Nucleus accumbens (tissue), 56 donors: Measurements from ENCODE around the gene SPTBN4.
"Not testable (repeated sequence)": the region's sequence is repeated elsewhere in the genome, so short reads cannot be mapped to it uniquely, and the experiment has no call there.

Experiments used
- DNase-seq, 56 donors: peaks; one replicate each; lab custom pipeline; 2025; lab: John Stamatoyannopoulos, UW

Gene SPTBN4

DNA sequence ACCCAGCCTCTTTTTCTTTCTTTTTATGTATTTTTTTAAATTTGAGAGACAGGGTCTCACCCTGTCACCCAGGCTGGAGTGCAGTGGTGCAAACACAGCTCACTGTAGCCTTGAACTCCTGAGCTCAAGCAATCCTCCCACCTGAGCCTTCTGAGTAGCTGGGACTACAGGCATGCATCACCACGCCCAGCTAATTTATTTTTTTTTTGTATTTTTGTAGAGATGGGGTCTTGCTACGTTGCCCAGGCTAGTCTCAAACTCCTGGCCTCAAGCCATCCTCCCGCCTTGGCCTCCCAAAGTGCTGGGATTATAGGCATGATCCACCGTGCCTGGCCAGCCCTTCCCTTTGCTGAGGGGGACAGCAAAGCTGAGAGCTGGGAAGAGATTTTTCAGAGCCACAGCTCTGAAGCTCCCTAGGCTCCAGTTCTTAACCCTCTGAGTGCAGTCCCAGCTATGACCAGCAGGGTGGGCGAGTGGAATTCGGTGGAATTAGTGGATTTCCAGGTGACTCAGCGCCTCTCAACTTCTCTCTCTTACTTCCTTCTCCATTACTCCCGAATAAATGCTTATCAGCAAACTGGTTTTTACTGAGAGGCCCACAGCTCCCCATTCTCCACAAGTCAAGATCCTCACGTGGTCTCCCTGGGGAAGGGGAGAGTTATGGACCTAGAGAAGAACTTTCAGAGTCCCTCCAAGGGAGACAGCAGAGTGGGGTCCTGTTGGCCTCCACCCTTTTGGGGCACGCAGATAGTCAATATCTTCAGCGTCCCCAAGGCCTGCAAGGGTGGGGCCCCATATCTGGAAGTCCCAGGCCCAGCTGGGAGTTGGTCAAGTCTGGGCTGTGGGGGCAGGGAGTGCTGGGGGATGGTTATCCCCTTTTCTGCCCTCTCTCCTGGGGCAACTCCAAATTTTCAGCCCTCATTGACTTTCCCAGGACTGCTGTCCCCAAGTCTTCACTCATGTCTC, 2.5 kb upstream of the SPTBN4 start:
- peak in 50 of 56 donors; percentile 3 to 89 (median 46) for DNase-seq

DNA sequence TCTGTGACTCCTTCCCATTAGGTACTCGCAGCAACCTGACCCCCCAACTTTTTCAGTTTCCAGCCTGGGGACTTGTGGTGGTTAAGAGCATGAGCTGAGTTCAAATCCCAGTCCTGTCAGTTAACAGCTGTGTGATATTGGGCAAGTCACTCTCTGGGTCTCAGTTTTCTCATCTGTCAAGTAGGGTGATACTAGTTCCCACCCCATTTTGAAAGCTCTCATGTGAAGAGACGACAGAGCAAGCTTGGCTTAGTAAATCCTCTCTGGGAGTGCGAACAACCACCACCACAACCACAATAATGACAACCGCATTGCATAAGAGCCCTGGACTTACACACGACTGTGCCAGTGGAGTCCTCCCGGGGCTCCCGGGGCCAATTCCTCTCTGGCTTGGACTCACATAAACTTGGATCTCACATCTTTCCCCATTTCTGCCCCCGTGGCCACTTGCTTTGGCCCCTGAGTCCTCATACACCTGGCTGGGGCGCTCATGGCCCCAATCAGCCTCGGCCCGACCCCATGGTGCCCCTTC, 1.7 kb upstream of the SPTBN4 start:
- peak in 1 of 56 donors; percentile 33 for DNase-seq

- peak; percentile 83 to 100 (median 98) for DNase-seq
These were observed 1.1 kb upstream of the SPTBN4 start, which contains the start of gene BLVRB for GRCh38 chr19:40465557-40466218. BLVRB (minus strand) TSS chr19:40465745; CDS start chr19:40465688, 57 bp downstream.

DNA sequence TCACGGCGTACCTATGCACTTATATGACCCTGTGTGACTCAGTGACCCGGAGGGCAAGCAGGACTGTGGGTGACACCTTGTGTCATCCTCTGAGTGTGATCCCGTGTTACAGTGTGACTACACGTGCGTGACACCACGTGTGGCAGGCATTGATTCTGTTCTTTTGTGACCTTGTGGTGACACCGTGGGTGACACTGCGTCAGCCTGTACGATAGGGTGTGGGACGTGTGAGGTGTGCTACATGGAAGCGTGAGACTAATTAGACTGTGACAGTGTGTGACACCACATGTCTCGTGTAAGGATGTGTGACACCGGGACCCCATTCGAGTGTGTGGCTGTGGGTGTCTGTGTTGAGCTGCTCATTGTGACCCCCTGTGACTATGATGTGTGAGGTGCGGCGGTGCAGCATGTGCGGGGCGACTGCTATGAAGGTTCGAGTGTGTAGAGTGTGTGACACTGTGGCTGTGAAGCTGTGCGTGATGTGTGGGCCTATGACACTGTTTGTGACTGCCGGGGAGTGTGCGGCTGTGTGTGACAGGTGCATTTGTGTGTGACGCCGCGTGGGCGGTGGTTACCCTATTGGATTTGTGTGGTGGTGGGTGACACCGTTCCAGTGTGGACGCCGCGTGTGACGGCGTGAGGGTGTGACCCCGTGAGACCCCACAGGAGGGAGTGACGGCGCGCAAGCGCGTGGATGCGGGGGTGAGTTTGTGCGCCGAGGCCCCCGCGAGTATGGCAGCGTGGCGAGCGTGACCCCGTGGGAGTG, 399 bp upstream of the SPTBN4 start:
- peak in 48 of 56 donors; percentile 9 to 90 (median 67) for DNase-seq

- DNase-seq, result no peak
These were observed 2.2 kb downstream of the SPTBN4 start for GRCh38 chr19:40469011-40469410.

- DNase-seq, result no peak
These were observed 4.3 kb downstream of the SPTBN4 start for GRCh38 chr19:40471111-40471510.

- no peak for DNase-seq
These were observed 5.7 kb downstream of the SPTBN4 start for GRCh38 chr19:40472516-40472915.

- no peak for DNase-seq
These were observed 7.9 kb downstream of the SPTBN4 start for GRCh38 chr19:40474737-40475136.

- not testable (repeated sequence) for DNase-seq
These were observed 9.3 kb downstream of the SPTBN4 start for GRCh38 chr19:40475878-40476644.

GRCh38 chr19:40486017-40486416, 19.2 kb downstream of the SPTBN4 start:
- no peak for DNase-seq

DNA sequence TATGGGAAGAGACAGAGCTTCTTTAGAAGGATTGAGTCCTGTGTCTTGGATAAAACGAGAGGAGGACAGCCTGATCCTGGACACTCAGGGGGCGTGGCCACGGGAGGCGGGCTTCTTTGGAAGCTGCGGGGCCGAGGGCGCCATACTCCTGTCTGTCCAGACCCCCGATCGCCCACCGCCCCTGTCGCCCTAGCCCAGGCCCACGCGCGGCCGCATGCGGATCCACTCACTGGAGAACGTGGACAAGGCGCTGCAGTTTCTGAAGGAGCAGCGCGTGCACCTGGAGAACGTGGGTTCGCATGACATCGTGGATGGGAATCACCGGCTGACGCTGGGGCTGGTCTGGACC, 23.1 kb downstream of the SPTBN4 start:
- no peak for DNase-seq

GRCh38 chr19:40492274-40492673, 25.5 kb downstream of the SPTBN4 start:
- DNase-seq, result no peak

- DNase-seq, result no peak
These were observed 27.0 kb downstream of the SPTBN4 start for GRCh38 chr19:40493778-40494177.

- no peak for DNase-seq
These were observed 27.5 kb downstream of the SPTBN4 start for GRCh38 chr19:40494191-40494838.

GRCh38 chr19:40497214-40497613, 30.4 kb downstream of the SPTBN4 start:
- DNase-seq, result no peak

GRCh38 chr19:40499320-40499719, 32.5 kb downstream of the SPTBN4 start:
- DNase-seq, result no peak

DNA sequence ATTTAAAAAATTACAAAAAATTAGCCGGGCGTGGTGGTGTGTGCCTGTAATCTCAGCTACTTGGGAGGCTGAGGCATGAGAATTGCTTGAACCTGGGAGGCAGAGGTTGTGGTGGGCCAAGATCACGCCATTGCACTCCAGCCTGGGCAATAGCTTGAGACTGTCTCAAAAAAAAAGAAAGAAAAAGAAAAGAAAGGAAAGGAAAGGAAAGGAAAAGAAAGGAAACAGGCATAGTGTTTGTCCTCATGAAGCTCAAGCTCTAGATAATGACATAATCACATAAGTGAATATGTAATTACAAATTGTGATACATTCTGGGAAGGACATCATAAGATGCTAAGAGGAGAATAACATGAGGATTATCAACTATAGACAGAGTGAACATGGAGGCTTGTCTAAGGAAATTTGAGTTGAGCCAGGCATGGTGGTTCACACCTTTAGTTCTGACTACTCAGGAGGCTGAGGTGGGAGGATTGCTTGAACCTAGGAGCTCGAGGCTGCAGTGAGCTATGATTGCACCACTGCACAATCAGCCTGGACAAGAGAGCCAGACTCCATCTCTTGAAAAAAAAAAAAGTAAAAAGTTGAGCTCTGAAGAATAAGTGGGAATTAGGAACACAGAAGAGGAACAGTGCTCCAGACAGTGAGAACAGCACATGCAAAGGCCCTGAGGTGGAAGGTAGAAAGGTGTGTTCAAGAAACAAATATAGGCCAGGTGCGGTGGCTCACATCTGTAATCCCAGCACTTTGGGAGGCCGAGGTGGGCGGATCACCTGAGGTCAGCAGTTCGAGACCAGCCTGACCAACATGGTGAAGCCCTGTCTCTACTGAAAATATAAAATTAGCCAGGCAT, 34.1 kb downstream of the SPTBN4 start:
- DNase-seq, result not testable (repeated sequence)

DNA sequence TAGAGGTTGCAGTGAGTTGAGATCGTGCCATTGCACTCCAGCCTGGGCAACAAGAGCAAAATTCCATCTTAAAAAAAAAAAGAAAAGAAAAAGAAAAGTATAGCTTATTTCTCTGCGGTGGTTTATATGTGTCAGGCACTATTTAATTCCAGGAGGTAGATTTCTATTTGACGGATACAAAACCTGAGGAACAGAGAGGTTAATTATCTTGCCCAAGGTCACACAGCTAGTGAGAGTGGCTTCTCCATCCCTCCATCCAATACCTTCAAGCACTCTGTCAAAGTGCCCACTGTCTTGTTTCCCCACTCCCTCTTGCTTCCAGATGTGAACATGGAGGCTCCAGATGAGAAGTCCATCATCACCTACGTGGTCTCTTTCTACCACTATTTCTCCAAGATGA, 34.8 kb downstream of the SPTBN4 start:
- DNase-seq, result no peak
